DMS153 (cell line): Measurements from ENCODE around the gene MLKL.
"Not testable (repeated sequence)": the region's sequence is repeated elsewhere in the genome, so short reads cannot be mapped to it uniquely, and the experiment has no call there.

Source experiments
- DNase-seq: peaks from one replicate; lab custom pipeline; 2025; lab: John Stamatoyannopoulos, UW

Gene MLKL

DNA sequence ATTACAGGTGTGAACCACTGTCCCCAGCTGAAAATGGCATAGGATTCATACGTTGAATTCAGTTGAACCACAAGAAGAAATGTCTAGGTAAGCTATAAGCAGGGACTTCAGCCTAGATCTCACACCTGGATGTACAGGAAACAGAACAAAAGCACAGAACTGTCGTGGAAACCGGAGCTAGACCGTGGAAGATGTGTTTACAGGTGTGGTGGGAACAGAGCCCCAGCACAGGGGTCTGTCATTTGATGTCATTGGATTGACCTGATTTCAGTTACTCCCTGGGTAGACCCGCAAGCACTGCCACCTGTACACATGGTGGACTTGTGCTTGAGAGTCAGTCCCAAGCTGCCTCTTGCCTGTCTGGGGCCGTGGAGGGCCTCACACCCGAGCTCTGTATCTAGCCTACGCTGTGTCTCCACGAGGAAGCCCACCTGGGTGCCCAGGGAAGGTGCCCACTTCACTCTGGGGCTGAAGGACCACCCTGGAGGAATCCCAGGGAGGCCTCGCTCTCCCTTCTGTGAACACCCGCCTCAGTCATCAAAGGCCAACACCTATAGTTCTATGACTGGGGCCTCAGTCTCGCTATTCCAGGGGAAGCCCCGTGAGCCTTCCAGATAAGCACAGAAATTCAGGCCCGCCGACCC lies 32.2 kb upstream of the MLKL start:
- DNase-seq: no peak

DNA sequence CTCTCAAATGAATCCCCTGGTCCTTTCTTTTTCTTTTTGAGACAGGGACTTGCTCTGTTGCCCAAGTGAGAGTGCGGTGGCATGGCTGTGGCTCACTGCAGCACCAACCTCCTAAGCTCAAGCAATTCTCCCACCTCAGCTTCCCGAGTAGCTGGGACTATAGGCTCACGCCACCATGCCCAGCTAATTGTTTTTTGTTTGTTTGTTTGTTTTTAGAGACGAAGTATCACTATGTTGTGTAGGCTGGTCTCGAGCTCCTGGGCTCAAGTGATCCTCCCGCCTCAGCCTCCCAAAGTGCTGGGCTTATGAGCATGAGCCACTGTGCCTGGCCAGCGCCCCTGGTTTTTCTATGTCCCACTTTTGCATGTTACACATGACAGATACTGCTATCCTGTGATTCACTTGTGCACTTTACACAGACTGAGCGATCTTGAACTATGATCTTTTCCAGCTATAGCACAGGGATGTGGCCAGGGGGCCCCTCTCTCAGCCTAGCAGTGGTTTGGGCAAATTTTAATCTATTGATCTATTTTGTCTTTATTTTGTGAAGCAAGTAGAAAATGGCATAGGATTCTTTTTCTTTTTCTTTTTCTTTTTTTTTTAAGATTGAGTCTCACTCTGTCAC lies 31.3 kb upstream of the MLKL start:
- DNase-seq: no peak

DNA sequence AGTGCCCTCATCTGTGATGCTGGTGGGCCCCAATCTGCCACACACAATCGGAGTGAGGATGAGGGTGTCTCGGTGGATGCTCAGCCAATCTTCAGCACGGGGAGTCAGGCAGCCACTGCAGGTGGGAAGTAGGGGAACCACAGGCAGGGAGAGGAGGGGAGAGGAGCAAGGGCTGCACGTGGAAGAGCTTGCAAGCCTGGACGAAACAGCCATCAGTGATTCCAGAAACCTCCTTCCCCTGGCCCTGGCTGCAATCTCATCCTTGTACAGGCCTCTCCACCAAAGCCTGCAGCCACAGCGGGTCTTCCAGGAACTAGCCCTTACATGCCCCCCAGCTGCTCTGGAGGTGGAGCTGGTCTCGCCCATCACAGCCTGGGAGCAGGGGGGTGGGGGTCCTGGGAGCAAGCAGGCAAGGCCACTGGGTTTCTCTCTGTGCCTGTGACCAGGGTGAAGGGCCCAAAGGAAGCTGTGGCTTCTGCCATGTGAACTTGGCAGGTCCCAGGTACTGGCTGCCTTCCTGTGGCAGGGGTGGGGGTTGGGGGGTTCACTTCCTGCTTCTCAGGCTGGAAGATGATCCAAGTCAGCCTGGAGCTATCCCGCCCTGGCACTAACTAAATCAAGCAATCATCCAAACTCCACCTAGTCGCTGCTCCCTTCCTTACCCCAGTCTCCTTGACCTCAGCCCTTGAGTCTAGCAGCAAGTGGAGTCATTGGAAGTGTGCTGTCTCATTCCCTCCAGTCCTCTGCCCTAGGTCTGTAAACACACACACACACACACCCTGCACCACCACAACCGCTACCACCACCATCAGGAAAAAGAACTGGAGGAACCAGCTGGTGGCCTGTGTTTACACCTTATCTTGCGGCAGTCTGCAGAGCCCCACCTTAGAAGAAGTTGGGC lies 29.4 kb upstream of the MLKL start:
- no peak for DNase-seq

DNA sequence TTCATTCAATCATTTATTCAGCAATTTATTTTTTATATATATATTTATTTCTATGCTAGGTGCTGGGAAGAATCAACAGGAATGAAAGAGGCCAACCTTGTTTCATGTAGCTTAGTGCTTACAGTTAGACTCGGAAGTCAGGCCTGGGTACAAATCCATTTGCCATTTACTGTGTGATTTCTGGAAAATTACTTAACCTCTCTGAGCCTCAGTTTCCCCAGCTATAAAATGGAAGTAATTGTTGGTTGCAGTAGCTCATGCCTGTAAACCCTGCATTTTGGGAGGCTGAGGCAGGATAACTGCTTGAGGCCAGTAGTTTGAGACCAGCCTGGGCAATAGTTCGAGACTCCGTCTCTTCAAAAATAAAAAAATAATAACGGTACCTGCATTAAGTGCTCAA lies 27.2 kb upstream of the MLKL start:
- DNase-seq: no peak

DNA sequence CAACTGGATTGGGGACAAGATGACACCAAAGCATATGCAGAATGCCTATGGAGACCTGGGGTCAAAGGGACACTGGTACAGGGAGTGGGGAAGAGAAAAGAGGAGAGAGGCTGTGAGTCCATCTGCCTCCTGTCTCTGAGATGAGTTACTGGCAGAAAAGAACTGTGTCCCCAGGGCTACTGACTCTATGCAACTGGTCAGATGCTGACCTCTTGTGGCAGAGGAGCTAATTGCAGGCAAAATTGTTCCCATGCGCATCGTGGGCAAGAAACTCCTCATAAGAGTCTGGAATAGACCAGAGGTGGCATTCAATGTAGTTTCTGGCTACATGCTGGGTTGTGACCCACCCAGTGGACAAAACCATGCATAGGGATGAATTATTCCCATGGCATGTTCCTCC lies 26.1 kb upstream of the MLKL start:
- no peak for DNase-seq

DNA sequence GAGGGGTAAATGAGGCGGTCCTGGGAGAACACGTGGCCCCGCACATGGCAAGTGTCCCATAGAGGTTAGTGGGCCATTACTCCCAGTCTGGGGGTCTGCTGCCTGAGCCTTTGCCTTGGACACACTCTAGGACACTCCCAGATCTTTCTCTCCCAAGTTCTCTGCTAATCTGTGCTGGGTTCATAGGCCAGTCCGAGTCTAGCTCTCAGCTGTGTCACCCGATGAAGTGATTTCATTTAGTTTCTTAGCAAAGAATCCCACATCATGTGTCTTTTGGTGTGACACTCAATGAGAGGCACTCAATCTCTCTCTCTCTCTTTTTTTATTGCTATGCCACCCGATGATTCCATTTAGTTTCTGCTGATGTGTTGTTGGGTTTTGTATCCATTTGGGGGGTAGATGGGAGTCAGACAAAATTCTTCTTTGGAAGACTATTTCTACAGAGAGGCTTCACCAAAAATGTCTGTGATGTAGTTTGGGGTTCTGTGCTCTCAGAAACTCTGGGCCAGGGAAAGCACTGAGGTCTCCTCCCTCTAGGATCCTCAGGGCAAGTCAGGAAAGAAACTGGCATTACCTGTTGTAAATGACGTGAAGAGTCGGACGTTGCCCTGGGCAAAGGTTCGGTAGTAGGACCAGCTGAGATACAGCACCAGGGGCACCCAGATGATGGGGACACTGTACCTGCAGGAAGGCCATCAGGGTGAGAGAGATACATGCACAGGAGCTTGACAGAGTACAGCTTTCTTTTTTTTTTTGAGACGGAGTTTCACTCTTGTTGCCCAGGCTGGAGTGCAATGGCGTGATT lies 25.2 kb upstream of the MLKL start:
- DNase-seq: no peak

DNA sequence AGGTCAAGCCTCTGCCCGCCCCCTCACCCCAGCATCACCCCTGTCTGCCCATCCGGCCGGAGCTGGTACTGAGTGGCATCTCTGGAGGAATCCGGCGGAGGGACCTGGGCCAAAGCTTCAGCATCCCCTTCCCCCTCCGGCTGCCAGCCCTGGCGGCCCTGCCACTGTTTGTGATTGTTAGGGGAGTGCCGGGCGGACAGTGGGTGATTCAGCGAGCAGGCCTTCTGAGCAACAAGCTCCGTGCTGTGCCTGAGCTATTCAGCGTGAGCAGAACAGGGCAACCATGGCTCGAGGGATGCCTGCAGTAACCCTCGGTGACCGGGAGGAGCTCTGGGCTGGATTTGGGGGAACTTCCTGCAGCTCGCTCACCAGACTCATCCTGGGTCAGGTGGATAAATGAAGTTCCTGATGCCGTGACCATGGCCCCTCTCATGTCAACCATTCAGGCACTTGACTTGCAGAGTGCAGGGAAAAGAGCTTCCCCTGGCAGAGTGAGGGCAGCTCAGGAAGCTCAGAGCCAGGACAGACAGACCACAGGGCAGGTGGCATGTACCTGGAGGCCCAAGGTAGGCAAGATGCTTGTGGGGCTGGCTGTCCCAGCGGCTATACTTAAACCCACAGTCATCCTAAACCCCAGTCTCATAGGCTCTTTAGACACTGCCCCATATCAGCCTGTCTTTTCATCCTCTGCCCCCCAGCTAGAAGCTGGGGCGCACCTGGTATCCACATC lies 24.3 kb upstream of the MLKL start:
- DNase-seq: no peak

DNA sequence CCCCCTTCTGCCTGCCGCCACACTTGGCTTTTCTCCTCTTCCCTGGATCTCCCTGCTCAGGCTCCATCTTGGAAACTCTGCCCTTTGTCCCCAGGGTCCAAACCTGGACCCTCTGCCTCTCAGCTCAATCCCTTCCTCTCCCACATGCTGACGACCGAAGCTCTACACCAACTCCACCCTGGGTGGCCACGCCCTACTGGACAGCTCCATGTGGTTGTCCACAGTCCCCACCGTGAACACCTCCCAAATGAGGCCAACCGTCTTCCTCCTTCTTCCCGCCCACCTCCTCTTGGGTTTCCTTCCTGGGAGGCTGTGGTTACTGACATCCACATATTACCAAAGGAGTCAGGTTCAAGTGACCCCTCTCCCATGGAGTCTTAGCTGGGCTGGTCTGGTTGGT lies 22.6 kb upstream of the MLKL start:
- DNase-seq: no peak

DNA sequence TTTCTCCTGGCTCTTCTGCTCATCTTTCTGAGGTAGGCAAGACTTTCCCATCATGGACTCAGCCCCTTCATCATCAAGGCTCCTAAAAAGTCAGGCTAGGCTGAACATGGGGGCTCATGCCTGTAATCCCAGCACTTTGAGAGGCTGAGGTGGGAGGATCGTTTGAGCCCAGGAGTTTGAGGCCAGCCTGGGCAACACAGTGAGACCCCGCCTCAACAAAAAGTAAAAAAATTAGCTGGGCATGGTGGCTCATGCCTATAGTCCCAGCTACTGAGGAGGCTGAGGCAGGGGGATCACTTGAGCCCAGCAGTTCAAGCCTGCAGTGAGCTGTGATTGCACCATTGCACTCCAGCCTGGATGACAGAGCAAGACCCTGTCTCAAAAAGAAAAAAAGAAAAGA lies 21.5 kb upstream of the MLKL start:
- DNase-seq: not testable (repeated sequence)

DNA sequence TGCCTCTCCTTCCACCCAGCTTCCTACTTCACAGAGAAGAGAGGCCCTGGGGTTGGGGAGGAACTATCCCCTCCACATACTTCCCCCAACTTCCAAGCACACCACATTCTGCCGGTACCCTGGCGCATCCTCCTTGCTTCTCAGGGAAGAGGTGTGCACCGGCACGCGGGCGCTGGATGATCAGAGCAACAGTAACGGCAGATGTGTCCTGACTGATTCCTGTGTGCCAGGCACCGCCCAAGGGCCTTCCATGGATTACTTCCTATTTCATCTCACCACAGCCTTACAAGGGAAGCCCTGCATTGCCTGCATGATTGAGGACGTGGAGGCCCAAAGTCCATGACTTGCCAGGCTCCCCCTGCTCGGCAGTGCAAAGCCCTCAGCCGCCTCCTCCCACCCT lies 21.1 kb upstream of the MLKL start:
- DNase-seq: no peak

DNA sequence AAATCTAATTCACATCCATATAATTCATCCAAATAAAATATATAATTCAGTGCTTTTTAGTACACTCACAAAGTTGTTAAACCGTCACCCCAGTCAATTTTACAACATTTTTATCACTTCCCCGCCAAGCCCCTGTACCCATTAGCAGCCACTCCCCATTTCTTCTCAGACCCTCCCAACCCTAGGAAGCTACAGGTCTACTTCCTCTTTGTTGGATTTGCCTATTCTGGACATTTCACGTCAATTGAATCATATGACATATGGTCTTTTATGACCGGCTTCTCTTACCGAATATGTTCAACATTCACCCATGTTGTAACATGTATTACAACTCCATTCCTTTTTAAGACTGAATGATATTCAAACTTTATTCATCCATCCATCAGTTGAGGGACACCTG lies 19.9 kb upstream of the MLKL start:
- no peak for DNase-seq

DNA sequence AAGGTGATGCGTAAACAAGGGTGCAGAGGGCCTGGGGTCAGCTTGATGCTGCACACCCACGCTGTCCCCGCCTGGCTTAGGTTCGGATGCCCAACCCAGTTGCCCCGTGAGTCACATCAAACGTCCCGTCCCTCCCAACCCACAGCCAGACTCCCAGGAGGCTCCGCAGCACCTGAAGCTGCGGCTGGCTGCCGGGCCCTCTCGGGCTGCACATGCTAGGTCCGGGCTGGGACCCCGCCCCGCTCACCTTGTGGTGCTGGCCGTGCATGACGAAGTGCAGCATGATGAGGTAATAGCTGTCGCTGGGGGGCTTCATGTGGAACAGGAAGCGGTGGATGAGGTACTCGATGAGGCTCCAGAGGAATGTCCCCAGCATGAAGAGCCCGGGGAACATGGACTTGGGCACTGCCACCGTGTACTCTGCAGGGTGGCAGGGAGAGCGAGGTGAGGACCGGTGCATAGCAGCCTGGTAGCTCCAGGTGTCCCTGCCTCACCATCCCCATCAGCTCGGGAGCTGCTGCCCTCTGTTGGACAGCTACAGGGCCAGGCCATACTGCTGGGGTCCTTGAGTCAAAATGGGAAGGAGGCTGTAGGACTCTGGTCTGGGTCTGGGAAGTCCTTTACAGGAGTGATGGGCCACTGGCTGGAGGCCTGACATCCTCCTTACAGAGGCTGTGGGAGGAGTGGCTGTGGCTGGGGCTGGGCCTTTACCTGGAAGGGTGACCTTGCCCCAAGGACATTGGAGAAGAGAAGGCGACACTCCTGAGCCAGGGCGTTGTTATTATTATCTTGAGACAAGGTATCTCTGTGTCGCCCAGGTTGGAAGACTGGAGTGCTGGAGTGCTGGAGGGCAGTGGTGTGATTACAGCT lies 18.3 kb upstream of the MLKL start:
- DNase-seq: no peak

DNA sequence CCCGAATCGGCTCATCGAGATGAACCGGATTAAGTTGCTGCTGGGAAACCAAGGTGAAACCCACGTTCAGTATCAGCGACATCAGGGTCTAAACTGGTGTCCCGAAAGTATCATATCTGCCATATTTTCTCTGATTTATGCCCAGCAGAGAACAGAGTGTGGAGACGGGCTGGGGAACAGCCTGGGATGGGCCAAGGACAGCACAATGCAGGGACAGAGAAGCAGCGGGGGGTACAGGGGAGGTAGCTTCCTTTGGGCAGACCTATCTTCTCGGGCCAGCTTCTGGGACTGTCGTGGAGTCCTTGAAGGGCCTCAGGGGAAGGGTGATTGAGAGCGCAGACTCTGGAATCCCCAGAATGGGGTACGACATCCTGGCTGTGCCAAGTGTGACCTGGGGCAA lies 17.5 kb upstream of the MLKL start:
- no peak for DNase-seq

DNA sequence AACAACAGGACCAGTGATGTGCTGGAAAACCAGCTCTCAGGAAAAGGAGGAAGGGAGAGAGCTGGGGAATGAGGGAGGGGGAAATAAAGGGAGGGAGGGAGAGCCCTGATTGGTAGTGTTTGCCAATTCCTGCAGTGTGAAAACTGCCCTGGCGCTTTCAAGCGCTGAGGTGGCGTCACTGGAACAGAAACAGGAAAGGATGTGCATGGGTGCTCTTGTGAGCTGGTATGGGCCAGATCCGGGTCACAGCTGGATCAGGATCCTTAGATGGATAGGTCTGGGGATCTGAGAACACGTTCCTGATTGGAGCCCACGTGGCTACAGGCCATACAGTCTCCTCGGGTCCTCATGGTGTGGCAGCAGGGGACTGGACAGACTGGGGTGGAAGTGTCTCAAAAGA lies 16.7 kb upstream of the MLKL start:
- DNase-seq: no peak

DNA sequence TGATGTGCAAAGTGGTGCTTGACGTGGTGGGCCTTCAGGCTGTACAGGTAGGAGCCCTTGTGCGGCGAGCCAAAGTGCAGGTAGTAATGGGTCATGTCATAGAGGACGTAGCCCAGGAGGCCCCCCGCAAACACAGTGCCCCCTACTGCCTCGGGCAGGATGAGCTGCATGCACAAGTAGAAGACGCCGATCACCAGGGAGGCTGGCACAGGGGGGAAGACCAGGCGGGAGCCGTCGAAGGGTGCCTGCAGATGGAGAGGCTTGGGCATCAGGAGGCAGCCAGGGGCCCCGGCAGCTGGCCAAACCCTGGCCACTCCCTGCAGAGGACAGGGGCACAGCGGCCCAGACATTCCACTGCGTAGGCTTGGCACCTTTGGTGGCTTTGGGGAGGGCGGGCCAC lies 15.7 kb upstream of the MLKL start:
- DNase-seq: no peak

DNA sequence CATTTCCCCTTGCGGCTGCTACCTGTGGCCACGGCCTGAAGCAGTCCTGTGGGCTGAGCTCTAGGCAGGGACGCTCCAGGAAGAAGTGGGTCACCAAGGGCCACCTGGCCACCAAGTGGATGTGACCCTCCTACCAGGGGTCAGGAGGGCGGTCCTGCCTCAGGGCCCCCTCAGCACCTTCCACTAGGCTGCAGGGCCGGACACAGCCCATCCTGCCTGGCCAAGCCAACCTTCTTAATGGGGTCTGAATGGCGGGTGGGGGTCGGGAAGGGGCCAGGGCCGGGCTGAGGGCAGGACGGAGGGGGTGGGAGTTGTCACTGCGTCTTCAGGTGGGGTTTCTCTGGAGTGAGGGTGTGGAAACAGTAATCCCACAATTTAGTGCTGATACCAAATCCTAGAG lies 13.2 kb upstream of the MLKL start:
- DNase-seq: no peak

DNA sequence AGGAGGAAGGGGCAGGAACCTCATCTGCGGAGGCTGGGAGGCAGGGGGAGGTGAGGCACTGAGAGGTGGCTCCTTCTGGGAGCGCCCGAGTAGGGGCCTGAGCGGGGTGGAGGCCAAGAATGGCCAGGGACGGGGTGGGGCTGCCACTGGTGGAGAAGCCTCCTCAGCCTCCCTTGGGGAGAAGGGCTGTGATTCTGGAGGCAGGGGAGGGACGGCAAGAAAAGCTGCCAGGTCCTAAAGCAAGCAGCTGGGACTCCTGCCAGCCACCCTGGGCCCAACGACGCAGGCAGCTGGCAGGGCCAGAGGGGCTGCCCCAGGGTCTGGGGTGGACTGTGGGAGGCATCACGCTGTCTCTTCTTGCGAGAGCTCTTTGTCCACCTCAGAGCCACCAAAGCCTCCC lies 12.7 kb upstream of the MLKL start:
- no peak for DNase-seq

DNA sequence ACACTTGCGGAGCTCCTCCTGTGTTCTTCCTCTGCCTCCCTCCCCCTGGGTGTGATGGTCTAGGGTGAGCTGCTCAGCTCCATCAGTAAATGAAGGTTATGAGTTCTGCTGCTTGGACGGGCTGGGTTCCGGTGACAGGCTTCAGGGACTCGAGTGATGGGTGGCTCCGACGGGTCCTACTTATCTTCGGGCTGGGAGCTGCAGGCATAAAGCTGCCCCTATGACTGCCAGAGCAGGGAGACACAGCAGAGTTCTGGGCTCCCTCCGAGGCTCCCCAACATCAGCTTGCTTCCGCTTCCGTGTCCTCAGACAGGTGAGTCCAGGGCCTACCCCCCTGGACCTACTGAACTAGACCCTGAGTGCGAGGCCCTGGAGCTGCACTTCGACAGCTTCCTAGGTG lies 11.3 kb upstream of the MLKL start:
- DNase-seq: no peak

DNA sequence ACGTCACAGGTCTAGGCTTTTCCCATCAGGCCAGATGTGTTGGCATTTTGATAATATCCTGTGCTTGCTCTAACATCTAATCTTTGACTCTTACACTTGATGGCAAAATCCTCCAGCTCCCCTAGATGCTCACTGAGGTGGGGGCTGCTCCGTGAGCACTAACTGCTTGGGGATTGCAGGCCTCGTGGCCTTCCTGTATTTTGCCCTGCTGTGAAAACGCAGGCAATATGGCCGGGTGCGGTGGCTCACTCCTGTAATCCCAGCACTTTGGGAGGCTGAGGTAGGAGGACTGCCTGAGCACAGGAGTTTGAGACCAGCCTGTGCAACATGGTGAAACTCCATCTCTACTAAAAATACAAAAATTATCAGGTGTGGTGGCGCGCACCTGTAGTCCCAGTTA lies 9.7 kb upstream of the MLKL start:
- no peak for DNase-seq

DNA sequence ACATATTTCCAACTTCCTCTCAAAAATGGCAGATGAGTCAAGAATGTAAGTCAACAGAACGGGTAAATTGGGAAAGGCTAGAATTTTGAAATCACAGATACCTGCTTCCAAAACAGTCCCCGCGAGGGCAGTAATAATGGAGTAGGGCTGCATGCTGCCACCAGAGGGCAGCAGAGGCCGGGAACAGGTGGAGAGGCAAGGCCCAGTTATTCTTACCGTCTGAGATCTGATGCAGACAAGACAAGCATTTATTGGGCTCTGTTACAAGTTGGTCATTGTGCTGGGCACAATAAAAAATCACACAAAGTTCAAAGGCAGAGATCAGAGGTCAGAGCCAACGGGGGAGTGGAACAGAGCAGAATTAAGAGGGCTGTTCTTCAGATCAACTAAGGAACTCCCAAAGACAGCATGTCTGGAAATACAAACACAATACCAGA lies 8.8 kb upstream of the MLKL start:
- DNase-seq: peak; percentile 58

DNA sequence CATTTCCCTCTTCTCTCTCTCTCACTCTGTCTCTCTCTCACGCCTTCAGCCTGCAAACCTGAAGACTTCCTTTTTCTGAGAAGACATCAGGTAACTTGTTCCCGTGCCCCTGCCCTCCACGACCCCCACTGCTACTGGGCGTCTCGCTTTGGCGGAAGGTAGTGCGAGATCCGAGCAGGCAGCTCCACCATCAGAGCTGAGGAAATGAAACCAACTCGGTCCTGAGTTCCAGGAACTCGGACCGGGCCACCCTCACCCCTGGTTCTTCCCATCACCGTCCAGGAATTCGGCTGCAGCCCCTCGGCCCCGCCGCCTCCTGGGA lies 585 bp downstream of the MLKL start:
- DNase-seq: no peak
